HCT116 (cell line): ENCODE measurements around the gene AFAP1L1. TPM values are rescaled to one million over a fixed set of nuclear protein-coding genes. Genes with fewer than 3 reads are reported as not detected.
A peak's percentile ranks its signal among the peaks of the same experiment; 100 is the strongest.

Source experiments
- ATAC-seq: fragments of 200-7000 bp; cut with Tn5 transposase; 2 replicates; pipeline ENCODE4 v1.9.1; 2020; ENCODE audit warnings: mild to moderate bottlenecking, moderate library complexity
- BruUV-seq: library from RNA; stranded (reverse); fragments of 400-500 nt; replicated peaks from 2 replicates; lab custom pipeline; 2021; lab: Mats Ljungman, UMichigan
- CTCF ChIA-PET: fragments of 300-600 bp; sonication (Branson Sonifier 250); formaldehyde crosslinking; loops from one replicate; lab custom pipeline; 2021; ENCODE audit warnings: antibody characterized with exemption; lab: Charles Lee
- POLR2A ChIA-PET: fragments of 300-600, 350-600 bp; sonication (Branson Sonifier 250); formaldehyde crosslinking; loops from one replicate; lab custom pipeline; 2021; ENCODE audit warnings: antibody characterized with exemption; lab: Charles Lee
- RAD21 ChIA-PET, 2 experiments: fragments of 300-600 bp; sonication (Branson Sonifier 250); formaldehyde crosslinking; loops; one replicate each; lab custom pipeline; 2023; ENCODE audit warnings: low total read pairs in 2 of 2; ENCODE audit not compliant: uncharacterized antibody in 2 of 2, unreplicated experiment in 2 of 2, low non-redundant PET in 1 of 2; lab: Charles Lee
- DNase-seq: peaks from one replicate; pipeline ENCODE4 v3.0.0-alpha.2; 2010; ENCODE audit warnings: low read depth, low spot score
- H2AFZ ChIP-seq: fragments of 200-600 bp; shearing (Covaris generic), sonication (generic); 2 replicates; pipeline ENCODE4 v1.6.1; 2017; ENCODE audit warnings: low read depth, mixed run types, mixed read lengths, antibody characterized with exemption, low read length; ENCODE audit not compliant: poor library complexity, severe bottlenecking
- H3K27ac ChIP-seq: 2 replicates; pipeline ENCODE4 v1.5.1; 2012; ENCODE audit warnings: low read depth, low read length
- H3K27me3 ChIP-seq: fragments of 200-600 bp; sonication (generic); 2 replicates; pipeline ENCODE4 v1.6.1; 2016; ENCODE audit warnings: mixed run types, low read length, mixed read lengths; ENCODE audit not compliant: insufficient read depth
- H3K36me3 ChIP-seq, 2 experiments: fragments of 200-500 bp in 1 of 2; fragments of 200-600 bp in 1 of 2; sonication (Bioruptor generic) in 1 of 2; sonication (generic) in 1 of 2; 2 replicates each; pipeline versions ENCODE4 v1.5.1 to v1.6.1; 2014 to 2016; ENCODE audit warnings: low read length in 2 of 2, inconsistent platforms in 1 of 2, mixed read lengths in 1 of 2, mixed run types in 1 of 2; ENCODE audit not compliant: insufficient read depth in 2 of 2, control insufficient read depth in 1 of 2
- H3K4me1 ChIP-seq, 2 experiments: fragments of 200-600 bp in 1 of 2; sonication (generic) in 1 of 2; 2 replicates each; pipeline versions ENCODE4 v1.5.1 to v1.6.1; 2012 to 2017; ENCODE audit warnings: low read length in 2 of 2, inconsistent platforms in 1 of 2, mild to moderate bottlenecking in 1 of 2, mixed read lengths in 1 of 2, mixed run types in 1 of 2, moderate library complexity in 1 of 2; ENCODE audit not compliant: insufficient read depth in 2 of 2, control insufficient read depth in 1 of 2
- H3K4me2 ChIP-seq: fragments of 200-600 bp; sonication (generic); 2 replicates; pipeline ENCODE4 v1.6.1; 2017; ENCODE audit warnings: mixed run types, low read length, mixed read lengths
- H3K4me3 ChIP-seq, 2 experiments: fragments of 200-600 bp in 1 of 2; sonication (generic) in 1 of 2; replicated peaks in 1 of 2; 2 replicates each; pipeline ENCODE4 v1.5.1; 2011 to 2016; ENCODE audit warnings: low read length in 2 of 2, control low read depth in 1 of 2, low read depth in 1 of 2, mild to moderate bottlenecking in 1 of 2, mixed read lengths in 1 of 2, mixed run types in 1 of 2
- H3K79me2 ChIP-seq: fragments of 200-600 bp; sonication (generic); 2 replicates; pipeline ENCODE4 v1.6.1; 2017; ENCODE audit warnings: mild to moderate bottlenecking, mixed run types, low read length, moderate library complexity, mixed read lengths; ENCODE audit not compliant: insufficient read depth
- H3K9ac ChIP-seq: fragments of 200-600 bp; sonication (generic); 2 replicates; pipeline ENCODE4 v1.6.1; 2016; ENCODE audit warnings: low read length, mixed read lengths
- H3K9me2 ChIP-seq: fragments of 200-600 bp; sonication (generic), shearing (Covaris generic); 2 replicates; pipeline ENCODE4 v1.6.1; 2017; ENCODE audit warnings: mixed run types, mild to moderate bottlenecking, moderate library complexity; ENCODE audit not compliant: insufficient read depth
- H3K9me3 ChIP-seq, 2 experiments: fragments of 200-500 bp in 1 of 2; fragments of 200-600 bp in 1 of 2; sonication (Bioruptor generic) in 1 of 2; sonication (generic) in 1 of 2; 2 replicates each; pipeline ENCODE4 v1.6.1; 2014 to 2017; ENCODE audit warnings: low read length in 2 of 2, mixed read lengths in 2 of 2, inconsistent platforms in 1 of 2, low read depth in 1 of 2, mild to moderate bottlenecking in 1 of 2, mixed run types in 1 of 2, moderate library complexity in 1 of 2; ENCODE audit not compliant: control insufficient read depth in 1 of 2, insufficient read depth in 1 of 2
- H4K20me1 ChIP-seq: fragments of 200-600 bp; sonication (generic), shearing (Covaris generic); 2 replicates; pipeline ENCODE4 v1.6.1; 2017; ENCODE audit warnings: mixed run types, mild to moderate bottlenecking, moderate library complexity; ENCODE audit not compliant: insufficient read depth
- ATF3 ChIP-seq: IDR thresholded peaks from 2 replicates; pipeline ENCODE4 v1.6.1; 2012
- EGR1 ChIP-seq: IDR thresholded peaks from 2 replicates; pipeline ENCODE4 v1.6.1; 2012; ENCODE audit warnings: low read depth
- ELF1 ChIP-seq: IDR thresholded peaks from 2 replicates; pipeline ENCODE4 v1.6.1; 2012; ENCODE audit warnings: low read depth, borderline replicate concordance
- EZH2phosphoT487 ChIP-seq: fragments of 200-600 bp; IDR thresholded peaks from 2 replicates; pipeline ENCODE4 v1.6.1; 2018; ENCODE audit warnings: antibody characterized with exemption, borderline replicate concordance
- JUND ChIP-seq: IDR thresholded peaks from 2 replicates; pipeline ENCODE4 v1.6.1; 2012
- POLR2A ChIP-seq: IDR thresholded peaks from 2 replicates; pipeline ENCODE4 v1.7.0; 2011; ENCODE audit warnings: borderline replicate concordance; ENCODE audit not compliant: insufficient read depth, insufficient read length; ENCODE audit errors: extremely low read depth
- POLR2AphosphoS5 ChIP-seq: IDR thresholded peaks from 2 replicates; pipeline ENCODE4 v1.6.1; 2011; ENCODE audit warnings: mild to moderate bottlenecking, low read depth, low read length, moderate library complexity
- SRF ChIP-seq: IDR thresholded peaks from 2 replicates; pipeline ENCODE4 v1.6.1; 2012; ENCODE audit warnings: low read depth
- TCF7L2 ChIP-seq: IDR thresholded peaks from 2 replicates; pipeline ENCODE4 v1.7.0; 2011; ENCODE audit warnings: borderline replicate concordance, inconsistent platforms; ENCODE audit not compliant: insufficient read depth, insufficient read length; ENCODE audit errors: extremely low read depth
- ZFX ChIP-seq: fragments of 450-650 bp; IDR thresholded peaks from 2 replicates; pipeline ENCODE4 v1.6.1; 2017
- ZNF274 ChIP-seq: fragments of 200-500 bp; sonication (Bioruptor generic); IDR thresholded peaks from 2 replicates; pipeline ENCODE4 v1.6.1; 2014; ENCODE audit warnings: mild to moderate bottlenecking, low read depth, low read length, inconsistent platforms
- intact Hi-C: fragments of 100-400 bp; cut with micrococcal nuclease; formaldehyde crosslinking; loops from 2 replicates; pipeline ENCODE4 v1.10.0; 2022
- total RNA-seq: library from RNA; stranded (reverse); gene quantifications from one replicate; pipeline ENCODE4 v1.2.1, GENCODE V29; 2021; ENCODE audit not compliant: unreplicated experiment
- TF ChIP-seq, protein P1 (sequence below): IDR thresholded peaks from 2 replicates; pipeline ENCODE4 v1.6.1; 2011; ENCODE audit warnings: mild to moderate bottlenecking, low read length, moderate library complexity; ENCODE audit not compliant: insufficient replicate concordance; ENCODE audit errors: extremely low read depth
- TF ChIP-seq, protein P2 (sequence below), 3 experiments: fragments of 200-600 bp in 1 of 3; sonication (generic) in 1 of 3; IDR thresholded peaks in 2 of 3; conservative IDR thresholded peaks in 1 of 3; 2 replicates each; pipeline ENCODE4 v1.5.1; 2012 to 2017; ENCODE audit warnings: low read depth in 2 of 3, low read length in 2 of 3, antibody characterized with exemption in 1 of 3, borderline replicate concordance in 1 of 3, control low read depth in 1 of 3, mild to moderate bottlenecking in 1 of 3, mixed read lengths in 1 of 3, mixed run types in 1 of 3, moderate library complexity in 1 of 3; ENCODE audit not compliant: insufficient read depth in 1 of 3

AFAP1L1 gene
- total RNA-seq, 1 experiment from 2014 or later: 4.3 TPM

- TF ChIP-seq ZFX: no peak; the same call in 1 of the 2 replicates
- no peak for TF ChIP-seq ELF1
- TF ChIP-seq POLR2A: no peak
- TF ChIP-seq TCF7L2: no peak
- TF ChIP-seq, protein P1, sequence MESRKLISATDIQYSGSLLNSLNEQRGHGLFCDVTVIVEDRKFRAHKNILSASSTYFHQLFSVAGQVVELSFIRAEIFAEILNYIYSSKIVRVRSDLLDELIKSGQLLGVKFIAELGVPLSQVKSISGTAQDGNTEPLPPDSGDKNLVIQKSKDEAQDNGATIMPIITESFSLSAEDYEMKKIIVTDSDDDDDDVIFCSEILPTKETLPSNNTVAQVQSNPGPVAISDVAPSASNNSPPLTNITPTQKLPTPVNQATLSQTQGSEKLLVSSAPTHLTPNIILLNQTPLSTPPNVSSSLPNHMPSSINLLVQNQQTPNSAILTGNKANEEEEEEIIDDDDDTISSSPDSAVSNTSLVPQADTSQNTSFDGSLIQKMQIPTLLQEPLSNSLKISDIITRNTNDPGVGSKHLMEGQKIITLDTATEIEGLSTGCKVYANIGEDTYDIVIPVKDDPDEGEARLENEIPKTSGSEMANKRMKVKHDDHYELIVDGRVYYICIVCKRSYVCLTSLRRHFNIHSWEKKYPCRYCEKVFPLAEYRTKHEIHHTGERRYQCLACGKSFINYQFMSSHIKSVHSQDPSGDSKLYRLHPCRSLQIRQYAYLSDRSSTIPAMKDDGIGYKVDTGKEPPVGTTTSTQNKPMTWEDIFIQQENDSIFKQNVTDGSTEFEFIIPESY: no peak
- no peak for TF ChIP-seq EZH2phosphoT487
- no peak for TF ChIP-seq JUND
- TF ChIP-seq, protein P2, sequence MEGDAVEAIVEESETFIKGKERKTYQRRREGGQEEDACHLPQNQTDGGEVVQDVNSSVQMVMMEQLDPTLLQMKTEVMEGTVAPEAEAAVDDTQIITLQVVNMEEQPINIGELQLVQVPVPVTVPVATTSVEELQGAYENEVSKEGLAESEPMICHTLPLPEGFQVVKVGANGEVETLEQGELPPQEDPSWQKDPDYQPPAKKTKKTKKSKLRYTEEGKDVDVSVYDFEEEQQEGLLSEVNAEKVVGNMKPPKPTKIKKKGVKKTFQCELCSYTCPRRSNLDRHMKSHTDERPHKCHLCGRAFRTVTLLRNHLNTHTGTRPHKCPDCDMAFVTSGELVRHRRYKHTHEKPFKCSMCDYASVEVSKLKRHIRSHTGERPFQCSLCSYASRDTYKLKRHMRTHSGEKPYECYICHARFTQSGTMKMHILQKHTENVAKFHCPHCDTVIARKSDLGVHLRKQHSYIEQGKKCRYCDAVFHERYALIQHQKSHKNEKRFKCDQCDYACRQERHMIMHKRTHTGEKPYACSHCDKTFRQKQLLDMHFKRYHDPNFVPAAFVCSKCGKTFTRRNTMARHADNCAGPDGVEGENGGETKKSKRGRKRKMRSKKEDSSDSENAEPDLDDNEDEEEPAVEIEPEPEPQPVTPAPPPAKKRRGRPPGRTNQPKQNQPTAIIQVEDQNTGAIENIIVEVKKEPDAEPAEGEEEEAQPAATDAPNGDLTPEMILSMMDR (IDR thresholded peaks at IDR 0.05 in 2 of 3, conservative IDR thresholded peaks at IDR 0.05 in 1 of 3; ENCODE audit: borderline replicate concordance in 1 of 3, insufficient read depth in 1 of 3, low read depth in 2 of 3, low read length in 2 of 3): no peak
- TF ChIP-seq EGR1: no peak
- TF ChIP-seq SRF: no peak
- TF ChIP-seq POLR2AphosphoS5: no peak
- no peak for TF ChIP-seq ZNF274
- TF ChIP-seq ATF3: no peak
- no TSS peak for BruUV-seq
- peak overlapping the region; percentile 94 to 97 for H3K4me3 ChIP-seq
- H3K9me3 ChIP-seq: no peaks in the 10 kb centered on the region
- peak overlapping the region; percentile 93 for H3K4me2 ChIP-seq
- peak overlapping the region; percentile 92 for H3K9ac ChIP-seq
- peaks cover 5 to 11% of the 10 kb centered on the region in 2 experiments; a peak in 3 of 4 replicates for H3K4me1 ChIP-seq
- intact Hi-C loops: loop anchor here (1.0 kb wide), 1 partner anchor 11 kb away; no protein-coding TSS in a partner anchor
- no peaks in the 10 kb centered on the region for H3K9me2 ChIP-seq
- DNase-seq: no peak
- ChIA-PET POLR2A (interaction anchor here (1.3 to 2.9 kb wide), 3 partner anchors 12 to 217 kb away, joined by 3 to 18 read pairs (median 8); partner anchors contain the start of gene PCYOX1L), CTCF (interaction anchor here (1.6 kb wide), 1 partner anchor 206 kb away, joined by 5 read pairs; the partner anchor contains the start of gene CSNK1A1), RAD21 (interaction anchor here (0.8 to 1.0 kb wide), 2 partner anchors 25 to 89 kb away, joined by 3 to 6 read pairs; no protein-coding TSS in a partner anchor)
- peaks cover 55% of the 10 kb centered on the region for H3K79me2 ChIP-seq
- no peaks in the 10 kb centered on the region for H3K27me3 ChIP-seq
- H2AFZ ChIP-seq: no peak overlapping the region
- peak; percentile 23 for ATAC-seq
- H3K36me3 ChIP-seq: peaks cover 33 to 34% of the 10 kb centered on the region in 2 experiments
- H4K20me1 ChIP-seq: no peaks in the 10 kb centered on the region
- H3K27ac ChIP-seq: peak overlapping the region; percentile 79
Measured at GRCh38 chr5:149345892-149346222, 74.2 kb downstream of the AFAP1L1 start.
